NCI-H1417 (cell line): Measurements from ENCODE around the gene USP34.
"Not testable (repeated sequence)": the region's sequence is repeated elsewhere in the genome, so short reads cannot be mapped to it uniquely, and the experiment has no call there.

Experiments
- DNase-seq, 3 experiments: peaks; one replicate each; lab custom pipeline; 2025; lab: John Stamatoyannopoulos, UW

USP34 gene

DNA sequence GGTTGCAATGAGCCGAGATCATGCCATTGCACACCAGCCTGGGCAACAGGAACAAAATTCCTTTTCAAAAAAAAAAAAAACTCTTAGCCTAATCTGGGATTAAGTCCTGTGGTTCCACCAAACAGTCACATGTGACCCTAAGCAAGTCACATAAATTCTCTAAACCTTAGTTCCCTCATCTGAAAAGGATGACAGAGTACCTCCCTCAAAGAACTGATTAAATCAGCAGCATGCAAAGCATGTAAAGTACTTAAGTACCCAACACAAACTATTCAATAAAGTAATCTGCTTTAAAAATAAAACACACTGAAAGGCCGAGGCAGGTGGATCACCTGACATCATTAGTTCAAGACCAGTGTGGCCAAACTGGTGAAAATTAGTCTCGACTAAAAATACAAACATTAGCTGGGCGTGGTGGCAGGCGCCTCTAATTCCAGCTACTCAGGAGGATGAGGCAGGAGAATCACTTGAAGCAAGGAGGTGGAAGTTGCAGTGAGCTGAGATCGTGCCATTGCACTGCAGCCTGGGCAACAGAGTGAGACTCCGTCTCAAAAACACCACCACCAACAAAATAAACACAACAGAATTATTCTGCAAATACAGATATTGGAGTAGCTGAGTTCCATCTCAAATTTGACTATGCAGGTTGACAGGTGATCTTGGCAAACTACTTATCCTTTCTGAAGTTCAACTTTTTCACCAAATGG is 7.0 kb downstream of the USP34 start:
- DNase-seq, result no peak

- no peak for DNase-seq
These were observed 9.5 kb downstream of the USP34 start for GRCh38 chr2:61461404-61461803.

DNA sequence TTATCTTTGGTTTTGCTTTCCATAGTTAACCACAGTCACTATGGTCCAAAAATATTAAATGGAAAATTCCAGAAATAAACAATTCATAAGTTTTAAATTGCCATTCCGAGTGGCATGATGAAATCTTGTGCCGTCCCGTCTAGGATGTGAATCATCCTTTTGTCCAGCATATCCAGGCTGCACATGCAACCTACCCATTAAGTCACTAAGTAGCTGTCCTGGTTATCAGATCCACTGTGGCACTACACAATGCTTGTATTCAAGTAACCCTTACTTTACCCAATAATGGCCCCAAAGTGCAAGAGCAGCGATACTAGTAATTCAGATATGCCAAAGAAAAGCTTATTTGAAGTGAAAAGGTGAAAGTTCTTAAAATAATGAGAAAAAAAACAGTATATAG is 10.7 kb downstream of the USP34 start:
- DNase-seq, result no peak

DNA sequence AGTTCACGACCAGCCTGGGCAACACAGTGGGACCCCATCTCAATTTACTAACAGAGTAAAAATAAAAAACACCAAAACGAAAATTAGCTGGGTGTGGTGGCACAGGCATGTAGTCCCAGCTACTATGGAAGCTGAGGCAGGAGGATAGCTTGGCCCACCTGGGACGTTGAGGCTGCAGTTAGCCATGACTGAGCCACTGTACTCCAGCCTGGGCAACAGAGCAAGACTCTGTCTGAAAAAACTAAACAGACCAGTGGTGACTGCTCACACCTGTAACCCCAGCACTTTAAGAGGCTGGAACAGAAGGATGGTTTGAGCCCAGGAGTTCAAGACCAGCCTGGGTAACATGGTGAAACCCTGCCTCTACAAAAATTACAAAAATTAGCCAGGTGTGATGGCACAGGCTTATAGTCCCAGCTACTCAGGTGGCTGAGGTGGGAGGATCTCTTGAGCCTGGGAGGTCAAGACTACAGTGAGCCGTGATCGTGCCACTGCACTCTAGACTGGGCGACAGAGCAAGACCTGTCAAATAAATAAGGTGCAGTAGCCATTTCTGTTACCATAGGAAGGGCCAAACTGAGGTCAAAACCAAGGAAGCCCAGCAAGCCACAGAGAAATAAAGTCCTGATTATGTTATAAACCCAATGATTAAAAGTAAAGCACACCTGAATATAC is 14.0 kb downstream of the USP34 start:
- DNase-seq, result no peak

GRCh38 chr2:61456070-61456745 is 14.7 kb downstream of the USP34 start:
- DNase-seq, result no peak

DNA sequence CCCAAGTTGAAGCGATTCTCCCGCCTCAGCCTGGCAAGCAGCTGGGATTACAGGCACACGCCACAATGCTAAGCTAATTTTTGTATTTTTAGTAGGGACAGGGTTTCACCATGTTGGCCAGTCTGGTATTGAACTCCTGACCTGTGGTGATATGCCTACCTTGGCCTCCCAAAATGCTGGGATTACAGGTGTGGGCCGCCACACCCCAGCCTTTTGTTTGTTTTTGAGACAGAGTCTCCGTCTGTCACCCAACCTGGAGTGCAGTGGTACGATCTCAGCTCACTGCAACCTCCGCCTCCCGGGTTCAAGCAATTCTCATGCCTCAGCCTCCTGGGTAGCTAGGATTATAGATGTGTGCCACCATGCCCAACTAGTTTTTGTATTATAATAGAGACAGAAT is 15.9 kb downstream of the USP34 start:
- not testable (repeated sequence) for DNase-seq

- no peak for DNase-seq
These were observed 16.5 kb downstream of the USP34 start for GRCh38 chr2:61454383-61454782.

DNA sequence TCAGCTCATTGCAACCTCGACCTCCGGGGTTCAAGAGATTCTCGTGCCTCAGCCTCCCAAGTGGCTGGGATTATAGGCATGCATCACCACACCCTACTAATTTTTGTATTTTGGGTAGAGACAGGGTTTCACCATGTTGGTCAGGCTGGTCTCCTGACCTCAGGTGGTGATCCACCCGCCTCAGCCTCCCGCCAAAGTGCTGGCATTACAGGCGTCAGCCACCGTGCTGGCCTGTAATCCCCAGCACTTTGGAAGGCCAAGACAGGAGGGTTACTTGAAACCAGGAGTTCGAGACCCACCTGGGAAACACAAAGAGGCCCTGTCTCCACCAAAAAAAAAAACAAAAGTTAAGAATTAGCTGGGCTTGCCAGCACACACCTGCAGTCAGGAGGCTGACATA is 18.5 kb downstream of the USP34 start:
- DNase-seq, result no peak

DNA sequence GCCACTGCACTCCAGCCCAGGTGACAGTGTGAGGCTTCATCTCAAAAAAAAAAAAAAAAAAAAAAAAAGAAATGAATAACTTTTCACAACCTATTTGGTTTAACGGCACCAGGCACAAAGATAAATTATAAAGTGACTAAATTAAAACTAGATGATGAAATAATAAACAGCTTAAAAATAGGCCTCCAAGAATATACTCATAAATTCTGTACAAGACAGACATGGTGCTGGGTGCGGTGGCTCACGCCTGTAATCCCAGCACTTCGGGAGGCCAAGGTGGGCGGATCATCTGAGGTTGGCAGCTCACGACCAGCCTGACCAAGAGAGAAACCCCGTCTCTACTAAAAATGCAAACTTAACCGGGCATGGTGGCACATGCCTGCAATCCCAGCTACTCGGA is 19.7 kb downstream of the USP34 start:
- DNase-seq, result no peak

- no peak for DNase-seq
These were observed 20.7 kb downstream of the USP34 start for GRCh38 chr2:61450144-61450543.

DNA sequence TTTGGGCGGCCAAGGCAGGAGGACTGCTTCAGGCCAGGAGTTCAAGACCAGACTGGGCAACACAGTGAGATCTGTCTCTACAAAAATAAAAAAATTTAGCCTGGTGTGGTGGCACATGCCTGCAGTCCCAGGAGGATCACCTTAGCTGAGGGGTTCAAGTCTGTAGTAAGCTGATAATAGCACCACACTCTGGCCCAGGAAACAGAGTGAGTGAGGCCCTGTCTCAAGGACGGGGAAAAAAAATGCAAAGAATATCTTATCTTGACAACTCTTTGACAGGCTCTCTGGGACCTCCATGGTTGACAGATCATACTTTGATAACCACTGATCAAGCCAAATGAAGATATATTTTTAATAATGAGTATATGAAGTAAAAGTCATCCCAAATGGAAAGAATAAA is 22.7 kb downstream of the USP34 start:
- no peak for DNase-seq

DNA sequence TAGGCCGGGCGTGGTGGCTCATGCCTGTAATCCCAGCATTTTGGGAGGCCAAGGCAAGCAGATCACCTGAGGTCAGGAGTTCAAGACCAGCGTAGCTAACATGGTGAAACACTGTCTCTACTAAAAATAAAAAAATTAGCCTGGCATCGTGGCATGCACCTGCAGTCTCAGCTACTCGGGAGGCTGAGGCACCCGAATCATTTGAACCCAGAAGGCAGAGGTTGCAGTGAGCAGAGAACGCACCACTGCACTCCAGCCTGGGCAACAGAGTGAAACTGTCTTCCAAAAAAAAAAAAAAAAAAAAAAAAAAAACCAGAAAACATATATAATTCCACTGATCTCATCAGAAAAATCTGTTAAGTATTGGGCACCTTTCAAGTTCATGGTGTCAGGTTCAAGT is 23.9 kb downstream of the USP34 start:
- DNase-seq, result not testable (repeated sequence)

DNA sequence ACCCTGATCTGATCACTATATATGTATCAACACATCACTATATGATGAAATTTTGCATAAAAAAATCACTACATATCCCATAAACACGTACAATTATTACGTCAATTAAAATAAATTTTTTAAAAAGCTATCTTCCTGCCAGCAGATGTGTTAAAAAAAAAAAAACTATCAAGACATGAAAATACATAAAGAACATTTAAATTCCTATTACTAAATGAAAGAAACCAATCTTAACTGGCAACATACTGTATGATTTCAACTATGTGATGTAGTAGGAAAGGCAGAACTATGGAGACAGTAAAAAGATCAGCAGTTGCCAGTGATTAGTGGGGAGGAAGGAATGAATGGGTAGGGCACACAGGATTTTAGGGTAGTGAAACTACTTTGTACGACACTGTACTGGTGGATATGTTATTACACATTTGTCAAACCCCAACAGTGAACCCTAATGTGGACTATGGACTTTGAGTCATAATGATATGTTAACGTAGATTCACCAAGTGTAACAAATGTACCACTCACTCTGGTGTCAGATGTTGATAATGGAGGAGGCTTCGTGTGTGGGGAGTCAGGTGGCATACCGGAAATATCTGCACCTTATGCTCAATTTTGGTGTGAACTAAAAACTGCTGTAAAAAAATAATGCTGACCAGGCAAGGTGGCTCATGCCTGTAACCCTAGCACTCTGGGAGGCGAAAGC is 27.4 kb downstream of the USP34 start:
- DNase-seq, result no peak

- peak in 1 of 3 experiments; percentile 23 for DNase-seq
These were observed 31.5 kb downstream of the USP34 start for GRCh38 chr2:61439241-61440002.

GRCh38 chr2:61438670-61439069 is 32.2 kb downstream of the USP34 start:
- DNase-seq, result no peak

- DNase-seq, result no peak
These were observed 33.7 kb downstream of the USP34 start for GRCh38 chr2:61437170-61437569.

DNA sequence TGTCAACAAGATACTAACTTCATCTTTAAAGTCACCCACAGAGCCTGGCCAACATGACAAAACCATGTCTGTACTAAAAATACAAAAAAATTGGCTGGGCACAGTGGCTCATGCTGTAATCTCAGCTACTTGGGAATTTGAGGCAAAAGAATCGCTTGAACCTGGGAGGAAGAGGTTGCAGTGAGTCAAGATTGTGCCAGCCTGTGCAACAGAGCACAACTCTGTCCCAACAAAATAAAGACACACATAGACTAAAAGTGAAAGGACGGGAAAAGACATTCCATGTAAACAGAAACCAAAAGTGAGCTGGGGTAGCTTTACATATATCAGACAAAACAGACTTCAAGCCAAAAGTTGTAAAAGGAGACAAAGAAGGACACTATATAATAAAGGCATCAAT is 34.8 kb downstream of the USP34 start:
- no peak for DNase-seq

- no peak for DNase-seq
These were observed 35.6 kb downstream of the USP34 start for GRCh38 chr2:61435291-61435690.

- no peak for DNase-seq
These were observed 36.6 kb downstream of the USP34 start for GRCh38 chr2:61434314-61434713.

DNA sequence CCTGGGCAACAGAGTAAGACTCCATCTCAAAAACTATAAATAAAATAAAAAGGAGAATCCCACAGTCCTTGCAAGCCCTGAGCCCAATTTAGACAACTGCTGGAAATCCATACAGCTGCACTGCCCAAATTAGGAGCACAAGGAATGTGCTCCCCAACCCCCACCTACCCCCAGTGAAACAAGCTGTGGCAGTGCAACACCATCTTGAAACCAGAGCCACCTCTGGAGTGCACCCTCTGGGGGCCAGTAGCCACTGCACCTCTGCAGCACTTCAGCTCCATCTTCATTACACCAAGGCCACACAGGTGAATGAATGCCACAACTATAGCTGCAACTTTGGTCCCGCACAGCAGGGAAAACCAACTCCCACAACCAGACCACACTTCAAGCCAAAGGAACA is 37.3 kb downstream of the USP34 start:
- no peak for DNase-seq

GRCh38 chr2:61432990-61433389 is 37.9 kb downstream of the USP34 start:
- DNase-seq, result no peak

DNA sequence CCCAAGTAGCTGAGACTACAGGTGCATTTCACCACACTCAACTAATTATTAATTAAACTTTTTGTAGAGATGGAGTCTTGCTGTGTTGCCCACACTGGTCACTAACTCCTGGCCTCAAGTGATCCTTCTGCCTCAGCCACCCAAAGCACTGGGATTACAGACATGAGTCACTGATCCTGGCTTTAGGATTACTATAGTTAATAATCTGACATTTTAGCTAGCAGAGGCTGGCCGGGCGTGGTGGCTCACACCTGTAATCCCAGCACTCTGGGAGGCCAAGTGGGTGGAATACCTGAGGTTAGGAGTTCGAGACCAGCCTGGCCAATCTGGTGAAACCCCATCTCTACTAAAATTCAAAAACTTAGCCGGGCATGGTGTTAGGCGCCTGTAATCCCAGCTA is 39.5 kb downstream of the USP34 start:
- DNase-seq, result no peak
